ENCODE data around the gene DLG2. TPM values are rescaled to one million over a fixed set of nuclear protein-coding genes. Genes with fewer than 3 reads are reported as not detected.
"Not testable (repeated sequence)": the region's sequence is repeated elsewhere in the genome, so short reads cannot be mapped to it uniquely, and the experiment has no call there.

Gene DLG2
- total RNA-seq, 4 donors from 2014 or later, result 37.9 to 71.5 (median 44.9) TPM

GRCh38 chr11:84313830-84314359 is 1313.2 kb downstream of the DLG2 start:
- H3K36me3 ChIP-seq, result no peaks in the 10 kb centered on the region
- H3K27me3 ChIP-seq, result no peaks in the 10 kb centered on the region
- WGBS, result 73% methylated on average over 4 of the region's 4 CpGs
- H3K4me3 ChIP-seq, result no peak overlapping the region
- TF ChIP-seq POLR2A (IDR thresholded peaks at IDR 0.05) (no peak), CTCF (IDR thresholded peaks at IDR 0.05) (no peak), POLR2AphosphoS5 (IDR thresholded peaks at IDR 0.05) (no peak), EP300 (IDR thresholded peaks at IDR 0.05) (no peak)
- peaks cover under 1% of the 10 kb centered on the region for H3K9me3 ChIP-seq
- no peak overlapping the region for H3K27ac ChIP-seq
- H3K4me1 ChIP-seq, result no peaks in the 10 kb centered on the region
- DNase-seq (ENCODE audit: low spot score in 2 of 2), result no peak

GRCh38 chr11:84310268-84310667 is 1316.9 kb downstream of the DLG2 start:
- no peaks in the 10 kb centered on the region for H3K36me3 ChIP-seq
- no peak overlapping the region for H3K27ac ChIP-seq
- TF ChIP-seq CTCF (IDR thresholded peaks at IDR 0.05) (no peak), POLR2AphosphoS5 (IDR thresholded peaks at IDR 0.05) (no peak), EP300 (IDR thresholded peaks at IDR 0.05) (no peak), POLR2A (IDR thresholded peaks at IDR 0.05) (no peak)
- H3K4me1 ChIP-seq, result no peaks in the 10 kb centered on the region
- H3K27me3 ChIP-seq, result no peaks in the 10 kb centered on the region
- no peak for DNase-seq (ENCODE audit: low spot score in 2 of 2)
- 65% methylated on average over 1 of the region's 1 CpG for WGBS
- H3K9me3 ChIP-seq, result peaks cover 5% of the 10 kb centered on the region
- H3K4me3 ChIP-seq, result no peak overlapping the region

GRCh38 chr11:84308491-84308890 is 1318.7 kb downstream of the DLG2 start:
- WGBS, result 89% methylated on average over 16 of the region's 33 CpGs
- H3K4me1 ChIP-seq; H3K9me3 ChIP-seq; H3K27ac ChIP-seq; H3K27me3 ChIP-seq; H3K36me3 ChIP-seq; H3K4me3 ChIP-seq; DNase-seq (ENCODE audit: low spot score in 2 of 2): not testable (repeated sequence)

- WGBS, result 78% methylated on average over 1 of the region's 1 CpG
- Histone ChIP-seq H3K4me3 (no peak overlapping the region), H3K4me1 (no peaks in the 10 kb centered on the region), H3K36me3 (no peaks in the 10 kb centered on the region), H3K27ac (no peak overlapping the region), H3K9me3 (peaks cover 4% of the 10 kb centered on the region), H3K27me3 (no peaks in the 10 kb centered on the region)
- DNase-seq (ENCODE audit: low spot score in 2 of 2), result no peak
- TF ChIP-seq CTCF (IDR thresholded peaks at IDR 0.05), result no peak
- TF ChIP-seq POLR2A (IDR thresholded peaks at IDR 0.05), result no peak
- TF ChIP-seq POLR2AphosphoS5 (IDR thresholded peaks at IDR 0.05), result no peak
- TF ChIP-seq EP300 (IDR thresholded peaks at IDR 0.05), result no peak
Observed at GRCh38 chr11:84300092-84300491, 1327.1 kb downstream of the DLG2 start.

GRCh38 chr11:84297570-84297969 is 1329.6 kb downstream of the DLG2 start:
- WGBS, result 93% methylated on average over 2 of the region's 2 CpGs
- H3K36me3 ChIP-seq, result no peaks in the 10 kb centered on the region
- TF ChIP-seq POLR2AphosphoS5 (IDR thresholded peaks at IDR 0.05) (no peak), EP300 (IDR thresholded peaks at IDR 0.05) (no peak), POLR2A (IDR thresholded peaks at IDR 0.05) (no peak), CTCF (IDR thresholded peaks at IDR 0.05) (no peak)

GRCh38 chr11:84295815-84296214 is 1331.3 kb downstream of the DLG2 start:
- no peak for DNase-seq (ENCODE audit: low spot score in 2 of 2)
- 87% methylated on average over 4 of the region's 4 CpGs for WGBS
- Histone ChIP-seq H3K9me3 (no peaks in the 10 kb centered on the region), H3K27me3 (no peaks in the 10 kb centered on the region), H3K4me1 (no peaks in the 10 kb centered on the region), H3K4me3 (no peak overlapping the region), H3K27ac (no peak overlapping the region), H3K36me3 (no peaks in the 10 kb centered on the region)
- TF ChIP-seq POLR2AphosphoS5 (IDR thresholded peaks at IDR 0.05), result no peak
- TF ChIP-seq EP300 (IDR thresholded peaks at IDR 0.05), result no peak
- TF ChIP-seq CTCF (IDR thresholded peaks at IDR 0.05), result no peak
- no peak for TF ChIP-seq POLR2A (IDR thresholded peaks at IDR 0.05)

More at GRCh38 chr11:84297570-84297969, 1329.6 kb downstream of the DLG2 start:
- Histone ChIP-seq H3K9me3 (peaks cover 4% of the 10 kb centered on the region), H3K4me1 (no peaks in the 10 kb centered on the region), H3K4me3 (no peak overlapping the region), H3K27me3 (no peaks in the 10 kb centered on the region), H3K27ac (no peak overlapping the region)
- DNase-seq (ENCODE audit: low spot score in 2 of 2), result no peak

Measured in suprapubic skin (tissue), 4 donors.